Activated T-cell treated with anti-CD3 and anti-CD28 coated beads, Interleukin-2, amount 50 U/mL, for 72 hours (primary cell): Measurements from ENCODE around the gene DYRK1A. TPM values are rescaled to one million over a fixed set of nuclear protein-coding genes. Genes with fewer than 3 reads are reported as not detected.

Source experiments
- ATAC-seq, 2 donors: fragments of 150-1000 bp; cut with Tn5 transposase; replicated peaks in 1 of 2; 2 replicates each; pipeline ENCODE4 v1.10.0; 2021; ENCODE audit warnings: moderate library complexity in 2 of 2, mild to moderate bottlenecking in 1 of 2
- DNase-seq, 2 donors: peaks; one replicate each; pipeline ENCODE4 v3.0.0; 2021 to 2022; ENCODE audit warnings: mixed read lengths in 1 of 2
- H3K27ac Mint-ChIP-seq: one replicate; pipeline ENCODE4 v1.8.0; 2022; ENCODE audit warnings: mild to moderate bottlenecking, moderate library complexity, mixed read lengths
- H3K27me3 Mint-ChIP-seq: one replicate; pipeline ENCODE4 v1.8.0; 2022; ENCODE audit warnings: low read depth, mixed read lengths
- H3K36me3 Mint-ChIP-seq, 2 donors: one replicate each; pipeline ENCODE4 v1.8.0; 2022; ENCODE audit warnings: mixed read lengths in 2 of 2, mild to moderate bottlenecking in 1 of 2; ENCODE audit not compliant: insufficient read depth in 2 of 2
- H3K4me1 Mint-ChIP-seq: one replicate; pipeline ENCODE4 v1.8.0; 2022; ENCODE audit warnings: low read depth, mixed read lengths
- H3K4me3 Mint-ChIP-seq, 2 donors: one replicate each; pipeline ENCODE4 v1.8.0; 2022; ENCODE audit warnings: mild to moderate bottlenecking in 2 of 2, mixed read lengths in 2 of 2, moderate library complexity in 2 of 2
- H3K9me3 Mint-ChIP-seq, 2 donors: one replicate each; pipeline ENCODE4 v1.8.0; 2022; ENCODE audit warnings: mixed read lengths in 2 of 2
- total RNA-seq, 2 donors: library from RNA; stranded (reverse); gene quantifications; one replicate each; pipeline ENCODE4 v1.2.3, GENCODE V29; 2022

DYRK1A gene
- total RNA-seq, 2 donors from 2014 or later = 82.9 to 85.0 TPM

GRCh38 chr21:37381883-37382585 lies 15.5 kb downstream of the DYRK1A start:
- peaks cover 0 to 3% of the 10 kb centered on the region in 2 donors for H3K9me3 Mint-ChIP-seq
- no peak overlapping the region for H3K27ac Mint-ChIP-seq
- no peak overlapping the region for H3K4me3 Mint-ChIP-seq
- H3K27me3 Mint-ChIP-seq = no peaks in the 10 kb centered on the region
- H3K36me3 Mint-ChIP-seq = peaks cover 5 to 7% of the 10 kb centered on the region in 2 donors
- DNase-seq = no peak
- ATAC-seq = no peak
- peaks cover 86% of the 10 kb centered on the region for H3K4me1 Mint-ChIP-seq

GRCh38 chr21:37383086-37383485 lies 16.5 kb downstream of the DYRK1A start:
- Mint-ChIP-seq H3K27ac (peak overlapping the region; percentile 26), H3K9me3 (peaks cover 0 to 3% of the 10 kb centered on the region in 2 donors), H3K36me3 (peaks cover 5 to 7% of the 10 kb centered on the region in 2 donors), H3K27me3 (no peaks in the 10 kb centered on the region), H3K4me1 (peaks cover 82% of the 10 kb centered on the region), H3K4me3 (peak overlapping the region in 1 of 2 donors; percentile 50)
- no peak for ATAC-seq
- no peak for DNase-seq

DNA sequence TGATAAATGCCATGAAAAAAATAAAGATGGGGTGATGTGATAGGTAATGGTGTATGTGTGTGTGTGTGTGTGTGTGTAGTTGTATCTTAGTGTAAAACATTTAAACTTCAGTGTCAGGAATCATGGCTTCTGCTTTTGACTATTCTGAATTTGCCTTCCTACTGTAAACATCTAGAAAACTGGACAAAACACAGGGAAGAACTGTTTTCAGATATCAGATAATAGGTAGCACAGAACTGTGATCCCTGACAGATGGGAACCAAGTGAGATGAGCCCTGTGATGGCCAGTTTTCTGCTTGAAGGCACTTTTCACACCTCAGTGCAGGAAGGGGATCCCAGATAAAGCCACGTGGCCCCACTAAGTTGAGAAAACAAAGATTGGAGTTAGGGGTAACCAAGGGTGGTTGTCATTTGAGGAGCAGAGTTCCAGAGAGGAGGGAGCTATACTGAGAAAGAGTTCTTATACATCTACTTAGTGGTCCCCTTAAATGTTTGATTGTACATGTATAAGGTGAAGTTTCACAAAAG lies 17.3 kb downstream of the DYRK1A start:
- peak overlapping the region; percentile 98 for H3K27ac Mint-ChIP-seq
- no peaks in the 10 kb centered on the region for H3K27me3 Mint-ChIP-seq
- peaks cover 5 to 7% of the 10 kb centered on the region in 2 donors for H3K36me3 Mint-ChIP-seq
- DNase-seq (no peak), ATAC-seq (no peak)
- H3K4me3 Mint-ChIP-seq = peak overlapping the region; percentile 3 to 50
- H3K9me3 Mint-ChIP-seq = peaks cover 0 to 3% of the 10 kb centered on the region in 2 donors
- H3K4me1 Mint-ChIP-seq = peaks cover 75% of the 10 kb centered on the region

- peaks cover 73% of the 10 kb centered on the region for H3K4me1 Mint-ChIP-seq
- no peaks in the 10 kb centered on the region for H3K27me3 Mint-ChIP-seq
- no peak for DNase-seq
- peak overlapping the region; percentile 2 to 31 for H3K4me3 Mint-ChIP-seq
- peak overlapping the region; percentile 84 for H3K27ac Mint-ChIP-seq
- peaks cover 5 to 7% of the 10 kb centered on the region in 2 donors for H3K36me3 Mint-ChIP-seq
- ATAC-seq = no peak
- H3K9me3 Mint-ChIP-seq = peaks cover 0 to 3% of the 10 kb centered on the region in 2 donors
These were observed 17.8 kb downstream of the DYRK1A start for GRCh38 chr21:37384416-37384815.

DNA sequence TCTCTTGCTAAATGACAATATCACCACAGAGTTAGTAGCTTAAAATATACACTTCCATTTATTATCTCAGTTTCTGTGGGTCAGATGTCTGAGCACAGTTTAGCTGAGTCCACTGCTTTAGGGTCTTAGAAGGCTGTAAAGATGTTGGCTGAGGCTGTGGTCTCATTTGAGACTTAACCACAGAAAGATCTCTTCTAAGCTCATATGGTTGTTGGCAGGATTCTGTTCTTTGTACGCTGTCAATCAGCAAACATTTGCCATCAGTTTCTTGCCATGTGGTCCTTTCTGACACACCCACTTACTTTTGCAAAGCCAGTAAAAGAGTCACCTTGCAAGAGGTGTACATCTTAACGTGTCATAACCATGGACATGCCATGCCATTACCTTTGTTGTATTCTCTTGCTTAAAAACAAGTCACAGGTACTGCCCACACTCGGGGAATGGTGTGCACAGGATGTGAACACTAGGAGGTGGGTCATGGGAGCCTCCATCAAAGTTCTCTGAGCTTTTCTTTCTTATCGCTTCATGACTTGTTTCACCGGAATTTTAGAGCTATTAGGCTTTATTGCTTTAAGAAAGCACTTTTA lies 18.7 kb downstream of the DYRK1A start:
- no peak overlapping the region for H3K27ac Mint-ChIP-seq

GRCh38 chr21:37386151-37386550 lies 19.6 kb downstream of the DYRK1A start:
- DNase-seq (no peak), ATAC-seq (no peak)
- no peaks in the 10 kb centered on the region for H3K27me3 Mint-ChIP-seq
- H3K36me3 Mint-ChIP-seq = peaks cover 4% of the 10 kb centered on the region in 2 donors
- no peak overlapping the region for H3K4me3 Mint-ChIP-seq
- H3K4me1 Mint-ChIP-seq = peaks cover 74% of the 10 kb centered on the region
- no peak overlapping the region for H3K27ac Mint-ChIP-seq
- H3K9me3 Mint-ChIP-seq = peaks cover 0 to 3% of the 10 kb centered on the region in 2 donors

More for the DNA sequence above, 18.7 kb downstream of the DYRK1A start:
- DNase-seq (no peak), ATAC-seq (peak; percentile 19 to 56)
- Mint-ChIP-seq H3K9me3 (peaks cover 0 to 3% of the 10 kb centered on the region in 2 donors), H3K36me3 (peaks cover 5 to 7% of the 10 kb centered on the region in 2 donors), H3K4me3 (no peak overlapping the region), H3K4me1 (peaks cover 73% of the 10 kb centered on the region), H3K27me3 (no peaks in the 10 kb centered on the region)

- ATAC-seq (no peak), DNase-seq (no peak)
- Mint-ChIP-seq H3K27me3 (no peaks in the 10 kb centered on the region), H3K4me1 (peaks cover 75% of the 10 kb centered on the region), H3K27ac (peak overlapping the region; percentile 9), H3K4me3 (no peak overlapping the region), H3K9me3 (no peaks in the 10 kb centered on the region), H3K36me3 (no peaks in the 10 kb centered on the region)
These were observed 22.9 kb downstream of the DYRK1A start for GRCh38 chr21:37389456-37389855.

DNA sequence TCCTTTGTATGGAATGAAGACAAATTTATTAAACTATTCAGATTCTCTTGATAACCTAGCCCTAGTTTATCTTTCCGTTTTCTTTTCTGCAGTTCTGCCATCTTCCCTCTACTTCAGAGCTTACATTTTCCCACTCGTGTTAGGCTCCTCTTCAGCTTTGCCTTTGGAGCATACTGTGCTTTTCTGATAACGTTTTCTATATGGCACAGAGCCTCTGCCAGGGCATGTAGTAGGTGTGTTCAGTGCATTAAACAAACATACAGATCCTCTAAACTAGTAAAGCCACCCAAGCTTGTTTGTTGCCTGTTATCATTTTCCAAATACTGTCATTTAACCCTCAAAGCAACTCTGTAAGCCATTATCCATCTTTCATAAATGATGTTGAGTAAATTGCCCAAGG lies 25.1 kb downstream of the DYRK1A start:
- Mint-ChIP-seq H3K4me1 (peaks cover 74% of the 10 kb centered on the region), H3K36me3 (no peaks in the 10 kb centered on the region), H3K27ac (peak overlapping the region; percentile 12)

DNA sequence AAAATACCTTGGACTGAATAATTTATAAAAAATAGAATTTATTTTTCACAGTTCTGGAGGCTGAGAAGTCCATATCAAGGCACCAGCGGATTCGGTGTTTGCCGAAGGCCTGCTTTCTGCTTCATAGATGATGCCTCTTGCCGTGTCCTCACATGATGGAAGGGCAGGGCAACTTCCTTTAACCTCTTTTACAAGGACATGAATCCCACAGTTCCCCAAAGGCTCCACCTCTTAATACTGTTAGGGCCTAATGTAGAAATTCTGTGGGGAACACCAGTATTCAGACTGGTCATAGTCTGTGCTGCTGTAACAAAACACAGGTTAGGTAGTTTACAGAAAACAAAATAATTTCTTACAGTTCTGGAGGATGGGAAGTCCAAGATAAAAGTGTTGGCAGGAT lies 25.9 kb downstream of the DYRK1A start:
- H3K36me3 Mint-ChIP-seq = no peaks in the 10 kb centered on the region
- no peaks in the 10 kb centered on the region for H3K9me3 Mint-ChIP-seq
- no peaks in the 10 kb centered on the region for H3K27me3 Mint-ChIP-seq
- H3K4me3 Mint-ChIP-seq = peak overlapping the region in 1 of 2 donors; percentile 6
- peaks cover 74% of the 10 kb centered on the region for H3K4me1 Mint-ChIP-seq
- H3K27ac Mint-ChIP-seq = peak overlapping the region; percentile 18
- no peak for ATAC-seq
- no peak for DNase-seq

More for the DNA sequence above, 25.1 kb downstream of the DYRK1A start:
- H3K27me3 Mint-ChIP-seq = no peaks in the 10 kb centered on the region
- H3K4me3 Mint-ChIP-seq = peak overlapping the region in 1 of 2 donors; percentile 7
- no peaks in the 10 kb centered on the region for H3K9me3 Mint-ChIP-seq
- ATAC-seq (no peak), DNase-seq (no peak)

DNA sequence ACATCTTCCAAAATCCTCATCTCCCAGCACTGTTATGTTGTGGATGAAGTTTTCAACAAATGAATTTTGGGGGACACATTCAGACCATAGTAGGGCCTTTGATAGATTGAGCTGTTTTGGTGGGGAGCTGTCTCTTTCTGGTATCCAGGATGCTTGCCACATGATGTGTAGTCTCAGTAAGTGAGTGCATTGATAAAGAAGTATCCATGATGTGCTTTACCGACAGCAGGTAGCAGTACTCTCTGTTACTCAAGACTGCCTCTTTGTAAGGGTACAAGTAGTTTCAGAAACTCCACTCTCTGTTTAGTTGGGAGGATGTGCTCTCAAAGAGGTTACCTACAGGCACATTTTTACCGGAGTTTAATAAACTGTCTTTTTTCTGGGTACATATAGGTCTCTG lies 26.5 kb downstream of the DYRK1A start:
- no peaks in the 10 kb centered on the region for H3K27me3 Mint-ChIP-seq
- no peaks in the 10 kb centered on the region for H3K9me3 Mint-ChIP-seq
- no peak for DNase-seq
- H3K27ac Mint-ChIP-seq = peak overlapping the region; percentile 74
- H3K4me1 Mint-ChIP-seq = peaks cover 75% of the 10 kb centered on the region
- H3K4me3 Mint-ChIP-seq = peak overlapping the region; percentile 17 to 24
- ATAC-seq = peak in 1 of 2 donors; percentile 35
- no peaks in the 10 kb centered on the region for H3K36me3 Mint-ChIP-seq

GRCh38 chr21:37393786-37394185 lies 27.2 kb downstream of the DYRK1A start:
- Mint-ChIP-seq H3K9me3 (no peaks in the 10 kb centered on the region), H3K27me3 (no peaks in the 10 kb centered on the region), H3K4me3 (no peak overlapping the region), H3K4me1 (peaks cover 83% of the 10 kb centered on the region), H3K36me3 (no peaks in the 10 kb centered on the region), H3K27ac (no peak overlapping the region)
- DNase-seq (no peak), ATAC-seq (no peak)

- no peaks in the 10 kb centered on the region for H3K27me3 Mint-ChIP-seq
- peak overlapping the region; percentile 19 for H3K27ac Mint-ChIP-seq
- peaks cover 0 to 3% of the 10 kb centered on the region in 2 donors for H3K36me3 Mint-ChIP-seq
- ATAC-seq (no peak), DNase-seq (no peak)
- peaks cover 0 to 2% of the 10 kb centered on the region in 2 donors for H3K9me3 Mint-ChIP-seq
- no peak overlapping the region for H3K4me3 Mint-ChIP-seq
- H3K4me1 Mint-ChIP-seq = peaks cover 81% of the 10 kb centered on the region
These were observed 29.4 kb downstream of the DYRK1A start for GRCh38 chr21:37395961-37396360.

- H3K36me3 Mint-ChIP-seq = peaks cover 0 to 7% of the 10 kb centered on the region in 2 donors
- H3K4me1 Mint-ChIP-seq = peaks cover 78% of the 10 kb centered on the region
- no peak overlapping the region for H3K27ac Mint-ChIP-seq
- DNase-seq = no peak
- no peaks in the 10 kb centered on the region for H3K27me3 Mint-ChIP-seq
- peak in 1 of 2 donors; percentile 18 for ATAC-seq
- H3K9me3 Mint-ChIP-seq = peaks cover 0 to 2% of the 10 kb centered on the region in 2 donors
- no peak overlapping the region for H3K4me3 Mint-ChIP-seq
These were observed 30.3 kb downstream of the DYRK1A start for GRCh38 chr21:37396855-37397254.
